IMR-90 (cell line): ENCODE data around the gene PLEKHA4. TPM values are rescaled to one million over a fixed set of nuclear protein-coding genes. Genes with fewer than 3 reads are reported as not detected.

Source experiments
- ATAC-seq: fragments of 200-7000 bp; cut with Tn5 transposase; 2 replicates; pipeline ENCODE4 v1.9.1; 2020; ENCODE audit warnings: low read depth, mild to moderate bottlenecking, moderate library complexity
- BruUV-seq: library from RNA; stranded (reverse); fragments of 400-500 nt; replicated peaks from 2 replicates; lab custom pipeline; 2021; lab: Mats Ljungman, UMichigan
- CTCF ChIA-PET: fragments of 300-600 bp; formaldehyde crosslinking; extraction: SDS; loops from one replicate; lab custom pipeline; 2021; ENCODE audit warnings: antibody characterized with exemption; lab: Yijun Ruan, JAX
- POLR2A ChIA-PET: fragments of 300-600 bp; sonication (Branson Sonifier 250); formaldehyde crosslinking; loops from one replicate; lab custom pipeline; 2022; ENCODE audit warnings: antibody characterized with exemption; ENCODE audit not compliant: unreplicated experiment; lab: Charles Lee
- DNase-seq: peaks from one replicate; pipeline ENCODE4 v3.0.0; 2013
- H2AFZ ChIP-seq: replicated peaks from 2 replicates; pipeline ENCODE3; 2013; ENCODE audit warnings: low read length, mild to moderate bottlenecking; ENCODE audit not compliant: poor library complexity
- H2AK5ac ChIP-seq: 2 replicates; pipeline ENCODE4 v1.6.1; 2013; ENCODE audit warnings: low read depth, low read length, inconsistent platforms
- H2AK9ac ChIP-seq: replicated peaks from 2 replicates; pipeline ENCODE3; 2013; ENCODE audit warnings: mild to moderate bottlenecking, low read depth, low read length, moderate library complexity; ENCODE audit not compliant: poor library complexity
- H2BK120ac ChIP-seq: 2 replicates; pipeline ENCODE4 v1.6.1; 2013; ENCODE audit warnings: low read depth, low read length, inconsistent platforms
- H2BK15ac ChIP-seq: 3 replicates; pipeline ENCODE4 v1.6.1; 2013; ENCODE audit warnings: low read depth, low read length, inconsistent platforms
- H2BK20ac ChIP-seq: 2 replicates; pipeline ENCODE4 v1.6.1; 2013; ENCODE audit warnings: low read depth, mild to moderate bottlenecking, inconsistent platforms, low read length, moderate library complexity
- H2BK5ac ChIP-seq: 2 replicates; pipeline ENCODE4 v1.6.1; 2013; ENCODE audit warnings: mild to moderate bottlenecking, low read depth, low read length, inconsistent platforms; ENCODE audit not compliant: poor library complexity, severe bottlenecking
- H3K14ac ChIP-seq: replicated peaks from 2 replicates; pipeline ENCODE4 v1.6.1; 2013; ENCODE audit warnings: low read depth, low read length, inconsistent platforms
- H3K18ac ChIP-seq: 2 replicates; pipeline ENCODE4 v1.6.1; 2013; ENCODE audit warnings: low read depth, low read length, control low read depth
- H3K23ac ChIP-seq: 2 replicates; pipeline ENCODE4 v1.6.1; 2013; ENCODE audit warnings: low read depth, low read length, inconsistent platforms
- H3K27ac ChIP-seq: 2 replicates; pipeline ENCODE4 v1.5.1; 2013; ENCODE audit warnings: mild to moderate bottlenecking, control low read depth, low read length; ENCODE audit not compliant: insufficient read depth
- H3K27me3 ChIP-seq: 2 replicates; pipeline ENCODE4 v1.6.1; 2013; ENCODE audit warnings: low read length; ENCODE audit not compliant: control insufficient read depth, insufficient read depth
- H3K36me3 ChIP-seq: 2 replicates; pipeline ENCODE4 v1.6.1; 2013; ENCODE audit warnings: low read length, mixed read lengths; ENCODE audit not compliant: control insufficient read depth, insufficient read depth
- H3K4ac ChIP-seq: 2 replicates; pipeline ENCODE4 v1.6.1; 2013; ENCODE audit warnings: low read depth, low read length, inconsistent platforms
- H3K4me1 ChIP-seq: 2 replicates; pipeline ENCODE4 v1.6.1; 2013; ENCODE audit warnings: low read length, mixed read lengths; ENCODE audit not compliant: control insufficient read depth, insufficient read depth
- H3K4me2 ChIP-seq: 2 replicates; pipeline ENCODE4 v1.6.1; 2013; ENCODE audit warnings: low read depth, mild to moderate bottlenecking, control low read depth, low read length, moderate library complexity
- H3K4me3 ChIP-seq: 2 replicates; pipeline ENCODE4 v1.5.1; 2013; ENCODE audit warnings: low read depth, mild to moderate bottlenecking, control low read depth, low read length, moderate library complexity; ENCODE audit not compliant: insufficient read depth
- H3K56ac ChIP-seq: 2 replicates; pipeline ENCODE4 v1.6.1; 2013; ENCODE audit warnings: low read length, inconsistent platforms; ENCODE audit not compliant: insufficient read depth; ENCODE audit errors: extremely low read depth
- H3K79me1 ChIP-seq, 2 experiments: 2 replicates each; pipeline ENCODE4 v1.6.1; 2013; ENCODE audit warnings: low read length in 2 of 2, inconsistent platforms in 1 of 2, low read depth in 1 of 2
- H3K9ac ChIP-seq: 2 replicates; pipeline ENCODE4 v1.6.1; 2013; ENCODE audit warnings: low read depth, low read length, control low read depth
- H3K9me1 ChIP-seq: 2 replicates; pipeline ENCODE4 v1.6.1; 2013; ENCODE audit warnings: low read length, inconsistent platforms; ENCODE audit not compliant: insufficient read depth
- H3K9me3 ChIP-seq: 2 replicates; pipeline ENCODE4 v1.6.1; 2013; ENCODE audit warnings: low read length; ENCODE audit not compliant: control insufficient read depth, insufficient read depth
- H4K20me1 ChIP-seq: 2 replicates; pipeline ENCODE4 v1.6.1; 2013; ENCODE audit warnings: low read length, inconsistent platforms; ENCODE audit not compliant: insufficient read depth
- H4K5ac ChIP-seq: 2 replicates; pipeline ENCODE4 v1.6.1; 2013; ENCODE audit warnings: mild to moderate bottlenecking, low read depth, low read length, control low read depth
- H4K8ac ChIP-seq, 2 experiments: 2 replicates each; pipeline ENCODE4 v1.6.1; 2013; ENCODE audit warnings: low read depth in 2 of 2, low read length in 2 of 2, control low read depth in 1 of 2, inconsistent platforms in 1 of 2
- H4K91ac ChIP-seq: 2 replicates; pipeline ENCODE4 v1.6.1; 2013; ENCODE audit warnings: low read depth, low read length, inconsistent platforms; ENCODE audit not compliant: insufficient read depth
- BHLHE40 ChIP-seq: fragments of 150-350 bp; IDR thresholded peaks from 2 replicates; pipeline ENCODE4 v1.6.1; 2016; ENCODE audit warnings: mild to moderate bottlenecking, low read depth, low read length
- FOS ChIP-seq: fragments of 150-350 bp; IDR thresholded peaks from 2 replicates; pipeline ENCODE4 v1.6.1; 2016; ENCODE audit warnings: low read depth, low read length
- MXI1 ChIP-seq: IDR thresholded peaks from 2 replicates; pipeline ENCODE4 v1.6.1; 2012; ENCODE audit warnings: low read depth, mild to moderate bottlenecking, low read length, moderate library complexity, borderline replicate concordance
- RFX5 ChIP-seq: IDR thresholded peaks from 2 replicates; pipeline ENCODE4 v1.8.0; 2012; ENCODE audit warnings: low read depth, mild to moderate bottlenecking, low read length, moderate library complexity
- WGBS, 2 experiments: methylation state at CpG; one replicate each; pipeline versions ENCODE4 v1.1.5 to v1.1.7; 2013; ENCODE audit warnings: missing lambda C conversion rate in 2 of 2; ENCODE audit not compliant: insufficient read length in 1 of 2; ENCODE audit errors: extremely low coverage in 2 of 2; 5-methylcytosine and 5-hydroxymethylcytosine counted together
- dilution Hi-C: fragments of 300-500 bp; cut with HindIII; formaldehyde crosslinking; loops from one replicate; pipeline ENCODE4 v1.14.3; 2018; ENCODE audit warnings: low sequenced_read_pairs; ENCODE audit not compliant: unreplicated experiment
- in situ Hi-C: fragments of 300-500 bp; cut with MboI; formaldehyde crosslinking; loops from 3 replicates; pipeline ENCODE4 v1.14.3; 2019; ENCODE audit warnings: low sequenced_read_pairs, inconsistent platforms, mixed read lengths
- intact Hi-C: fragments of 100-400 bp; cut with micrococcal nuclease; formaldehyde crosslinking; loops from 2 replicates; pipeline ENCODE4 v1.10.0; 2022
- polyA plus RNA-seq, 3 experiments: library from polyadenylated mRNA; depleted of rRNA; stranded (reverse); fragments of >200 nt; gene quantifications; 2 replicates each; pipeline ENCODE4 v1.2.3, GENCODE V29; 2012; ENCODE audit warnings: low replicate concordance in 1 of 3
- total RNA-seq: library from RNA; depleted of rRNA; stranded (reverse); fragments of >200 nt; gene quantifications from 2 replicates; pipeline ENCODE4 v1.2.3, GENCODE V29; 2012
- TF ChIP-seq, protein P1 (sequence below): conservative IDR thresholded peaks from 2 replicates; pipeline ENCODE4 v1.5.1; 2012; ENCODE audit warnings: mild to moderate bottlenecking, low read depth, low read length, improper control_type of control experiment

PLEKHA4 gene
- total and polyA plus RNA-seq, 2 of the 4 experiments (the other 2 are of a cell fraction): 4.5 to 14.4 TPM

DNA sequence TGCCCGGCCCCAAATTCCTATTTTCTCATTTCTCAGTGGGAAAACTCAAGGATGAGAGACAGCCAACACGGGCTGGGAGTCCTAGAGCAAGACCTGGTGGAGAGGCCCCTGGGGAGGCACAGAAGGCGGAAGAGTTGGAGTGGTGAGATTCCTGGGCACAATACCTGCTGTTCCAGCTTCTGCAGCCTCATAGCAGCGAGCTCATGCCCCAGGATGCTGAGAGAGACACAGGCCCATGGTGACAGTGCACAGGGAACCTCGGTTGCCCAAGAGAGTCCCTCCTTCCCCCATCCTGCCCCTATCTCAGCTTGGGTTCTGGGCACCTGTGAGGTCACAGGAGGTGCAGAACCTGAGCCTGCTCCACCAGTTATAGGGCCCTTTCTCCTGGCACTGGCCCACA lies 28.8 kb upstream of the PLEKHA4 start:
- no peak overlapping the region for H4K5ac ChIP-seq
- TF ChIP-seq, protein P1, sequence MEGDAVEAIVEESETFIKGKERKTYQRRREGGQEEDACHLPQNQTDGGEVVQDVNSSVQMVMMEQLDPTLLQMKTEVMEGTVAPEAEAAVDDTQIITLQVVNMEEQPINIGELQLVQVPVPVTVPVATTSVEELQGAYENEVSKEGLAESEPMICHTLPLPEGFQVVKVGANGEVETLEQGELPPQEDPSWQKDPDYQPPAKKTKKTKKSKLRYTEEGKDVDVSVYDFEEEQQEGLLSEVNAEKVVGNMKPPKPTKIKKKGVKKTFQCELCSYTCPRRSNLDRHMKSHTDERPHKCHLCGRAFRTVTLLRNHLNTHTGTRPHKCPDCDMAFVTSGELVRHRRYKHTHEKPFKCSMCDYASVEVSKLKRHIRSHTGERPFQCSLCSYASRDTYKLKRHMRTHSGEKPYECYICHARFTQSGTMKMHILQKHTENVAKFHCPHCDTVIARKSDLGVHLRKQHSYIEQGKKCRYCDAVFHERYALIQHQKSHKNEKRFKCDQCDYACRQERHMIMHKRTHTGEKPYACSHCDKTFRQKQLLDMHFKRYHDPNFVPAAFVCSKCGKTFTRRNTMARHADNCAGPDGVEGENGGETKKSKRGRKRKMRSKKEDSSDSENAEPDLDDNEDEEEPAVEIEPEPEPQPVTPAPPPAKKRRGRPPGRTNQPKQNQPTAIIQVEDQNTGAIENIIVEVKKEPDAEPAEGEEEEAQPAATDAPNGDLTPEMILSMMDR: no peak
- no peak for TF ChIP-seq RFX5
- no peak for TF ChIP-seq BHLHE40
- no peak for TF ChIP-seq FOS
- TF ChIP-seq MXI1: no peak
- no peak overlapping the region for H3K4ac ChIP-seq
- no peak overlapping the region for H2BK5ac ChIP-seq
- H3K79me1 ChIP-seq: peaks cover 11 to 19% of the 10 kb centered on the region in 2 experiments
- no peak overlapping the region for H4K91ac ChIP-seq
- no peak overlapping the region for H3K9ac ChIP-seq
- dilution Hi-C loops (no loop called here), intact Hi-C loops (no loop called here), in situ Hi-C loops (no loop called here)
- no peak overlapping the region for H3K14ac ChIP-seq
- no peaks in the 10 kb centered on the region for H3K9me3 ChIP-seq
- WGBS, 2 experiments: 83% methylated on average over 2 of the region's 5 CpGs; no CpG with 5 or more reads in 1 of the 2 experiments
- H3K23ac ChIP-seq: no peak overlapping the region
- no peak overlapping the region for H2AK9ac ChIP-seq
- no peak overlapping the region for H3K56ac ChIP-seq
- no peak overlapping the region for H3K4me2 ChIP-seq
- peaks cover 3% of the 10 kb centered on the region for H3K36me3 ChIP-seq
- H2BK20ac ChIP-seq: no peak overlapping the region
- H4K20me1 ChIP-seq: no peaks in the 10 kb centered on the region
- H2BK15ac ChIP-seq: no peak overlapping the region
- peaks cover 6% of the 10 kb centered on the region for H3K9me1 ChIP-seq
- no peak overlapping the region for H2BK120ac ChIP-seq
- 0 out of 2 replicates have a peak, but pooled peaks cover 2% of the 10 kb centered on the region for H3K27me3 ChIP-seq
- DNase-seq: no peak
- no peak overlapping the region for H3K4me3 ChIP-seq
- no peak overlapping the region for H3K18ac ChIP-seq
- ChIA-PET CTCF (no interaction called here), POLR2A (interaction anchor here (1.4 kb wide), 1 partner anchor 22 kb away, joined by 3 read pairs; no protein-coding TSS in a partner anchor)
- H3K27ac ChIP-seq: no peak overlapping the region
- H4K8ac ChIP-seq: no peak overlapping the region
- ATAC-seq: no peak
- no TSS peak for BruUV-seq
- no peak overlapping the region for H2AK5ac ChIP-seq
- peaks cover 2% of the 10 kb centered on the region; the same call in 1 of the 2 replicates for H3K4me1 ChIP-seq
- no peak overlapping the region for H2AFZ ChIP-seq
